CD4-positive, alpha-beta T cell treated with Interleukin-17A for 4 hours (primary cell): ENCODE results near the gene TOP3B.

ENCODE experiments used
- DNase-seq: peaks from one replicate; pipeline ENCODE4 v3.0.0-alpha.2; 2020; ENCODE audit warnings: mixed read lengths

TOP3B gene

DNA sequence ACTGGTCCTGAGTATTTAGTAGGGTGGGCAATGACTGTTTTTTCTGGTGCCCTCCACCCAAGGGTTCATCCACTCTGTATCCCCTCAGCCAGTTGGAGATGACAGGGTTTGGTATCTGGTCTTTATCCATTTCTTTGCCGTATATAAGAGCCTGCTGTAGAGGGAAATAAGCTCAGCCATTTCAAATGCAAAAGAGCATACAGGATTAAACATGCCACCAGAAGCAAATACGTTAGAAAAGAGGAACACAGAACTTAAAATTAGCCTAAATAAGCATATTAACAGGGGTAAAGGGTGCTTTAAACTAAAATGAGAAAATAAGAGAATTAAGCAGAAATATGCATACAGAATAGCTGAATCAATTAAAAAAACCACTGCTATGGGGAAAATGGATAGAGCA is 27.8 kb upstream of the TOP3B start:
- no peak for DNase-seq

DNA sequence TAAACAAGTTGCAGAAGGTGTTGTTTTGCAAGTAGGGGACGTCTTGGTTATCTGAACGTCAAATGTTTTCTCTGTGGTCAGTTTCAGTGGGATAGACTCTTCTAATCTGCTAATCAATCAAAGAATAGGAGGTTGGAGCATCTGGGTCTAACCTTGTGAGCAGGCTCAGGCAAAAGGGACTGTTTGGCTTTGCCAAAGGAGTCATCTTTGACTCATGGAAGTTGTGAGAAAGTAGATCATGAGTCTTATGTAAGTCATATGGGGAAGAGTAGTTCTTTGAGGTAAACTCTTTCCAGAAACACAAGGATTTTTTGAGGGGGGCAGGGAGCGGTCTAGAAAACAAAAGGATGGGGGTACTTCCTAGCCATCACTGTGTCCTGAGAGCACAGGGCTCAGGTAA is 27.1 kb upstream of the TOP3B start:
- no peak for DNase-seq

DNA sequence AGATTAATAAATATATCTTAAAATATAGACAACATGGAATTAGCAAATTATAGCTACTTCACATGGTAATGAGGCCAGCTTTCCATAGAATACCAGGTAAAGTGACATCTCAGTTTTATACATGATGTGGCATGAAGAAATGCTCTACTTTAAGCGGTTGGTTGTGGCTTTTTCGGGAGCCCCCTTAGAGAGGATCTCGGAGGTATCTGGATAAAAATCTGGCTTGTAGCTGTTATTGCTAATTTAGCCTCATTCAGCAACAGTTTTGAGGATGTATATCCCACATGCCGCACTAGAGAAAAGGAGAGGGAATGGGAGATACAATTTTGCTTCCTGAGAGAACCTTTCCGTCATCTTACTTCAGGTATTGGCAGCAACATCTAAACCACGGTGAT is 24.0 kb upstream of the TOP3B start:
- no peak for DNase-seq

DNA sequence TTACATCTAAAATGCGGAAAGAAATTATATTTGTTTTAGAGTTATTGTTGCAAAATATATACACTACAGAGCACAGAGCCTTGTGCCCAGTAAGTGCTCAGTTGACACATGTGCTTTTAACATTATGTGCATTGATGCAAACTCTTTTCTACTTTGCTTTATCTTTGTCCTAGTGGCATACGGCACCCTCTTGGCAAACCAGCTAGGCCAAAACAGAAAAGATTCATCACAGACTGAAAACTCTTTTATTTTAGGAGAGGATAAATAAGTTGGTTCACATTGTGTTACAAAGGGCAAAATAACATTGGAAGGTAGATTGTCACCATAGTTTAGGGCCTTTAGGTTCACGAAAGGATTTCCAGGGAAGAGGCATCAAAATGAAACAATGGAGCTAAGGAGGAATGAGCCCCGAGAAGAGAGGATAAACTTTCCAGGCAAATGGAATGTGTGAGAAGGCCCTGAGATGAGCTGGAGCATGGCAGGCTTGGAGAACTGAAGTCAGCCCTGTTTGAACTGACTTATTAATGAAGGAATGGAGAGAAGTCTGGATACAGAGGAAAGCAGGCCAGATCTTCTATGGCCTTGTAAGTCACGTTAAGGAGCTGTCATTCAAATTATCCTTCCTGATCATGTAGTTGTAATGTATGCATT is 23.5 kb upstream of the TOP3B start:
- DNase-seq = no peak

DNA sequence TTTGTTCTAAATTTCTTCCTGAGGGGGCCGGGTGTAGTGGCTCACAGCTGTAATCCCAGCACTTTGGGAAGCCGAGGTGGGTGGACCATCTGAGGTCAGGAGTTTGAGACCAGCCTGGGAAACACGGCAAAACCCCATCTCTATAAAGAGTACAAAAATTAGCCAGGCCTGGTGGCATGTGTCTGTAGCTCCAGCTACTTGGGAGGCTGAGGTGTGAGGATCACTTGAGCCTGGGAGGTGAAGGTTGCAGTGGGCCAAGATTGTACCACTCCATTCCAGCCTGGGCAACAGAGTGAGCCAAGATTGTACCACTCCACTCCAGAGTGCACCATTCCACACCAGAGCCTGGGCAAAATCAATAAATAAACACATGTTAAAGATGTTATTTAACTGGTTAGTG is 20.6 kb upstream of the TOP3B start:
- no peak for DNase-seq

DNA sequence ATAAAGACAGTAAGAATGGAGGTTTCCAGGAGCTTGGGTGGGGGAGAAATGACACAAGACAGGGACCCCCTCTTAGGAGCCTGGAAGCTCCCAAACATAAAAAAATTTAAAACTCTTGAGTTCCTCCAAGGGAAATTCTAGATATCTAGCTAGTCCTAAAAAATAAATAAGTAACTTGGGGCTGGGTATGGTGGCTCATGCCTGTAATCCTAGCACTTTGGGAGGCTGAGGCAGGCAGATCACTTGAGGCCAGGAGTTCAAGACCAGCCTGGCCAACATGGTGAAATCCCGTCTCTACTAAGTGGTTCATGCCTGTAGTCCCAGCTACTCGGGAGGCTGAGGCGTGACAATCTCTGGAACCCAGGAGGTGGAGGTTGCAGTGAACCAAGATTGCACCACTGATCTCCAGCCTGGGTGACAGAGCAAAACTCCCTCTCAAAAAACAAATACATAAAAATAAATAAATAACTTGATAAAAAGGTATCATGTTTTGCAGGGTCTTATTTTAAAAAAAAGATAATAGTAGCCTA is 20.0 kb upstream of the TOP3B start:
- no peak for DNase-seq

DNA sequence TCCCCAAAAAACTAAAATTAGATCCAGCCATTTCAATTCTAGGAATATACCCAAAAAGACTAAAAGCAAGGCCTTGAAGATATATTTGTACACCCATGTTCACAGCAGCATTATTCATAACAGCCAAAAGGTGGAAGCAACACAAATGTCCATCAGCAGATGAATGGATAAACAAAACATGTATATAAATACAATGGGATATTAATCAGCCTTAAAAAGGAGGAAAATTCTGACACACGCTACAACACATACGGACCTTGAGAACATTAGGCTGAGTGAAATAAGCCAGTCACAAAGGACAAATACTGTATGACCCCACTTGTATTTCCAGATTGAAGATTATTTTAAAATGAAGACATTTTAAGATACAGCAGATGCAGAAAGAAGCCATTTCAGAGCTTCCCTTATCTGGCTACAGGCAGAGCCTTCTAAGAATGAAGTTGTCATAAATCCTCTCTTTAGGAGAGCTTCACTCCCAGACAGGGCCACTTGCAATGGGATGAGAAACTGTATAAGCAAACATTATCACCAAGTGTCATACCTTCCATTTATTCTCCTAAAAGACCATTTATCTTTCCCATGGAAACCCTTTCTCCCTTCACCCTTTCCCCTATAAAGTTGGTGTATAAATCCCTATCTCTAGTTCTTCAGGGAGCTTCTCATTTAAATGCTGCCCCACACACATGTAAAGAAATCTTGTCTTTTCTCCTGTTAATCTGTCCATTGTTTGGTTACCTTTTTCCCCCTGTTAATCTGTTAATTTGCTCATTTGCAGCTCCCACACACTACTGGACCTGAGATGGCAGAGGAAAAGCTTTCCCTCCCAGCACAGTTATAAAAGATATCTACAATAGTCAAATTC is 19.3 kb upstream of the TOP3B start:
- DNase-seq = no peak

DNA sequence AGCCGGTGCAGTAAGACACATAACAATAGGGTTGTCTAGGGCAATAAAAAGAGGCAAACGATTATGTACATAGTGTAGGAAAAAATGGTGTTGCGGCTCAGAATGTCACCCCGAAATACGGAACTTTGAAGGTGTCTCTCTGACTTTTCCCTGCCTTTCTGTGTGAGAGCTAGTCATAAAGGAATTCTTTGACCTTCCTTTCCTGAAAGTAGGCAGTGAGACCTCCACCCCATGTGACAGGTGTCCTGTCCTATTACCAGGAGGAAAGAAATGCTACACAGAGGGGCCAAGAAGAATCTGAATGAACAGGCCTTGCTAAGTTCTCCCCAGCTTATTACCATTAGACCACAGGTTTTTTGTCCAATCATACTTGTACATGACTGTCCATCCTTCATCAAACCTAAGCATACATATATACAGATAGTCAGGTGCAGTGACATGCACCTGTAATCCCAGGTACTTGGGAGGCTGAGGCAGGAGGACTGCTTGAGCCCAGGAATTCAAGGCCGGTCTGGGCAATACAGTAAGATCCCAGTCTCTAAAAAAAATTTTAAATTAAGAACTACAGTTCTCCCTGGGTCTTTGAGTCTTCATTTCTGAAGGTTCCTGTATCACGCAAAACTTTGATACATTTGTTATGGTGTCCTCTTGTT is 16.1 kb upstream of the TOP3B start:
- DNase-seq = no peak

DNA sequence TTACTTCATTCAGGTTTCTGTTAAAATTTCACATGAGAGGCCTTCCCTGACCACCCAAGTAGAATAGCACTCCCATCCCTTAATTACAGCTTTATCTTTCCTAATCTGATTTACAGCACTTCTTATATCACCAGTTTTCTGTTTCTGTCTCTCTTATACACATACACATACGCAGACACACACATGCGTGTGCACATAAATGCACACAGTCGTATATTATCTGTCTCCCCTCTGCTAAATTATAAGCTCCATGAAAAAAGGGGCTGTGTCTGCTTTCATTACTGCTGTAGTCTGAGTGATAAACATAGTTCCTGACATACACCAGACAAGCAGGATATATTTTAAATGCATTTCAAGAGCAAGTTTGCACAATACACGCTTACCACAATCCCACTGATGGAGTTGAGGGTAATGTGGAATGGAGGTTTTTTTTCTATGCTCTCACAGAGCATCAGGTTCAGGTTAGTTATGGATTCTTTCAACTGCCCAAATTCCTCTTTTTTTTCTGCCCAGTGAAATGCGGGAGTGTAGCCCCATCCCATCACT is 13.7 kb upstream of the TOP3B start:
- DNase-seq = no peak

DNA sequence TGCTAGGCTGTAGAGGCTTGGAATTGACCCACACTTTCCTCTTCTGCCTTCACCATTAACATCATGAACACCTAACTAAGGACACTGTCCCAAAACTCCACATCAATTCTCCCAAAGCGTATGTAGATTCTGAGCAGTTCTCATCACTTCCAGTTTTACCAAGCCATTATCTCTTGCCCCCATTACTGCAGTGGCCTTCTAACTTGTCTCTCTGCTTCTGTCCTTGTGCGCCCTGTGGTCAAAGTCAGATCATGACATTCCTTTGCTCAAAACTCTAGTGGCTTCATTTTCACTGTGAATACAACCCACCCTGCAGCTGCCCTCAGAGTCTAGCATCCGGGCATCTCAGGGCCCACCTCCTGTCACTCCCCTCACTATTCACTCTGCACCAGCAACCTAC is 13.1 kb upstream of the TOP3B start:
- no peak for DNase-seq

DNA sequence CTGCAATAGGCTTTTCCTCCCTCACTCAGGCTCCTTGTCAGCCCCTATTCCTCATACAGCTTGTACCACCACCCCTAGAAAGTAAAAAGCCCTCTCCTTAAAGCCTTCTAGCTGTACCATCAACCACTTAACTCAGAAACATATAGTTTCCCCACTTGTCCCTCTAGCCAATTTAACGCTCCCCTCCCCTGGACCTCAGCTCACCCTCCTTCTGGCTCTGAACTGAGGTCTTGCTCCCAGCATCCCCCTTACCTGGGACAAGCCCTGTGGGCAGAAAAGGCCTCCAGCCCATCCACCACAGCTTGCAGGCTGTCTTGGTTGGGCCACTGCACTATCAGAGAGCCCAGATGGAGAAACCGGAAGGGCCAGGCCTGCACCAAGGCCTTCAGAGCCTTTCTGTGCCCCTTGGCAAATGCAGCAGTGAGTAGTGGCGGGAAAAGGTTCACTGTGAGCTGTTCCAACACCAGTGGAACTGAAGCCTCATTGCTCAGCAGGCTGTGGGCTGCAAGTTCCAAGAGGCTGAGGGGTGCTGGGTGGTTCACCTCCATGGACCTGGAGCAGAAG is 12.4 kb upstream of the TOP3B start:
- DNase-seq = no peak

DNA sequence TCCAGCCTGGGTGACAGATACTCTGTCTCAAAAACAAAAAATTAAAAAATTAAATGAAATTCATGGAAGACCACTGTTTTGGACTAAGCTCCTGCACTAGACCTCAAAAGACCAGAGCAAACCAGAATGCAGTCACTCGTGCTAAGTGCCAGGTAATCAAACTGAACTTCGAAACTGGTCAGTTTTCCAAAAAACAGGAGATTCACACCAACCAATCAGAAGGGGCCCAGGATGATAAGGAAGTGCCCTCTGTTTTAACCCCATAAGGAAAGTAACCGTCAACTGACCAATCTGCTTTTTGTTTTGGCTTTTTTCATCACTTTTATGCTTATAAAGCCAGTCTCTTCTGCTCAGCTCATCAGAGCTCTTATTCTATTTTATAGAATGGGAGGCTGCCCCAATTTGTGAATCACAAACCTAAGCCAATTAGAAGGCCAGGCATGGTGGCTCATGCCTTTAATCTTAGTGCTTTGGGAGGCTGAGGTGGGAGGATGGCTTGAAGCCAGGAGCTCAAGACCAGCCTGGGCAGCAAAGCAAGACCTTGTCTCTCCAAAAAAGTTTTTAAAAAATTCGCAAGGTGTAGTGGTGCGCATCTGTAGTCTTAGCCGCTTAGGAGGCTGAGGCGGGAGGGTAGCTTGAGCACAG is 10.1 kb upstream of the TOP3B start:
- no peak for DNase-seq

DNA sequence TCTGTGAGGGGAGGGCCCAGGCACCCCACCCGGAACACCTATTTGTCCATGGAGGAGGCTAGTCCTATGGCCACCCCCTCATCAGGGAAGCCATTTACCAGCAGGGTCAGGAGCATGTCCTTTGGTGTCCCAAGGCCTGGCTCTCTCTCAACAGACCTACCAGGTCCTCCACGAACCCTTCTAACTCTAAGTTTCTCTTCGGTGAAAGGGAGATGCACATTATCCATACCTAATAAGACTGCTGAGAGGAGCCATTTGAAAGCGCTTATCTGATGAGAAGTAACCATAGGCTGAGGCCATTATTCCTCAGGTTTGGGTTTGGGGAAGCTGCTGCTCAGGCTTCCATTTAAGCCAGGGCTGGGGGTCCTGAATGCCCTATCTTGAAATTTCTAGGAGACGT is 9.2 kb upstream of the TOP3B start:
- DNase-seq = no peak

DNA sequence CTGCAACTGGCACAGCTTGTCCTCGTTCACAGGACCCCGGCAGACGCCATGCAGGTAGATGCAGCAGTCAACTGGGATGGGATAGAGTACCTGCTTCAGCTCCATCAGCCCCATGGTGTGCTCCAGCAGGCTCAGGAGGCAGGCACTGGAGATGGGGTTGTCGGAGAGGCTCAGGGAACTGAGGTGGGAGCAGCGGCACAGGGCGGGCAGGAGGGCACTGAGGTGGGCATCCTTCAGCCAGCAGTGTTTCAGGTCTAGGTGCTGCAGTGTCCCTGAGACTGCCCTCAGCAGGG is 8.7 kb upstream of the TOP3B start:
- DNase-seq = no peak

DNA sequence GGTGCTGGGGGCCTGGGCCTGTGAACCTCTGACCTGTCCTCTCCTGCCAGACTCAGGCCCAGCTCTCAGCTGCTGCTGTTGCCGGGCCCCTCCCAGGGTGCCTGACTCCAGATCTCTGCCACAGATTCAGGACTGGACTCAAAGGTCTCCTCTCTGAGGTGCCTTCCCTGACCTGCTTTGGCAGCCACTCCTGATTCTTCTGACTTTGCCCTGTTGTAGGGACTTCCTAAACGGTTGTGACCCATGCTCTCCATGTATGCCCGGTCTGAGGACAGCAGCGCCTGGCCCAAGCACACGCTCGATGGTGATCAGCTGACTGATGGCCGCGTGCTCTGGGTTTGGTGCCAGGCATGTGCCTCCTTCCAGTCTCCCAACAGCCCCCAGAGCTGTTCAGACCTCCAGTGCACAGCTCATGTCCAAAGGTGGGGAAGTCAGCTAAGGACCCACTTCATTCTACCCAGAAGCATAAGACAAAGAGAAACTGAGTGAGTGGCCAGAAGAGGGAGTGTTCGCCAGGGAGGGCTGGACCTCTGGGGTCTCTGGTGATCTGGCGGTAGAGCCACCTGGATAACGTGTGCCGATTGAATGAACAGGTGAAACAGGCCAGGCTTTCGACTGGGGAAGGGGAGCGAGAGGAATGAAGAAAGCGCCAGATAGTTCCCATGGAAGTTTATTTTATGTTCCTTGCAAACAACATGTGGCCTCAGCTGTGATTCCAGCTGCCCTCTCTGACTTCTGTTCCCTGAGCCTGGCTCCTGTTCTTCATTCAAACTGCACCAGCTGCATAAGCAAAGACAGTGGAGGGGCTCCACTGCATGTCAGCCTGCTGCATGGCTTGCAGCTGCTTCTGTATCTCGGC is 8.1 kb upstream of the TOP3B start:
- DNase-seq = no peak

DNA sequence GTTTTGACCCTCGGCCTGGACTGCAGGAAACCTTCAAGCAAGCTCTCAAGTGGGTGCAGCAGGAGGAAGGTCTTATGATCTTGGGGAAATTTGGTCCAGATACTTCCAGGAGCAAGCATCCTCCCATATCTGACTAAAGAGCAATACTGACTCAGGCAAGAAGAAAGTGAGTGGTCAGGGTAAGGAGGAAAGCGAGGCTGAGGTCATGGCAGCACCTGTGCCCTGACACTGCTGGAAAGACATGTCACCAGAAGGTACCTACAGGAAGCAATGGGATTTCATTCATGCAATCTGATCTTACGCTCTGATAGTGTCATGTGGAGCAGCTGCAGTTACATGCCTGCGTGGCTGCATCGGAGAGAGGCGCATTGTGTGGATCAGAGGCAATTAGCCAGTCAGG is 6.5 kb upstream of the TOP3B start:
- no peak for DNase-seq

DNA sequence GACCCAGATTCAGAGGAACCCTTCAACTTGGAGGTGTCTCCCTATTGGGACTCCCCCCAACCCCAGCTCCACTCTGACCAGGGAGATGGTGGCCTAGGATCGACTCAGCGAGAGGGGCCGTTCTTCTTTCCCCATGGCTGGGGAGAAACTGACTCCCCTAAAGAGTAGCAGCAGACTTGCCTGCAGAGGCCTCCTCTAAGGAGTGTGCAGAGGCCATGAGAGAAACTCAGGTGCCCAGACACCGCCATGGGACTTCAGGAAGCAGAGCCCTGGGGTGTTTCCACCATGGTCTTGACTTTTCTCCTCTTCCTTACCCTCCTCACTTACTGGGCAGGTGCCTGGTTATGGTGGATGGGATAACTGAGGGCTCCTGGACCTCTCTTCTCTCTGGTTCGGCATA is 2.6 kb upstream of the TOP3B start:
- no peak for DNase-seq

DNA sequence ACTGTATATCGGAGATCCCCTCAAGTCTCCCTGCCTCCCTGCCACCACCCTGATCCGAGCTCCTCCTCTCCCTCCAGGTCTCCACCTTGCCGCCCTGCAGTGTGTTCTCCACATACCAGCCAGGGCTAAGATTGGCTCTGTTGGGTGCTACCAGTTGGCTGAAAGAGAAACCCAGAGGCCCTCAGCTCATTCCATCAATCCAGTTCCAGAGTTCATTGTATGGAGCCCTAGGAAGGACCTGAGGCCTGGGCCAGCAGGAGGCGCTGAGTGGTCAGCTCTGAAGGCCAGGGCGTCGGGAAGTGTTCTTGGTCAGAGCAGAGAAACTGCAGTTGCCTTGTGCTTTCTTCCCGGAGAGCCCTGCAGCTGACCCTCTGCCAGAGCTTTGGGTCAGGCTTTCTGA is 2.2 kb upstream of the TOP3B start:
- no peak for DNase-seq

DNA sequence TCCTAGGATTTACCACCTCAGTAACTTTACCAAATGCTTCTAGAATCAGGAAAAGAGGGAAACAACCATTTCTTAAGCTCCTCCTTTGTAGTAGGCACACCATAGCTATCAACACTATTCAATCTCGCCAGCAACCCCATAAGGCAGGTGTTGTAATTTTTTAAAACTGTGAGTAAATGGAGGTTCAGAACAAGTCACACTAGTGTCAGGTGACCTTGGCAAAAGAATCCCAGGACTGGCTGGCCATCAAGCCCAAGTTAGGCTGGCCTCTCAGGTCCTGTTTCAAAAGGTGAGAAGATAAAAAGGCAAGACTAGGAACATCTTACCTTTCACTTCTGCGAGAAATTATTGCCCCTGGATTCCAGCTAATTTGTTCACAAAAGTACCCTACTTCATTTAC is 713 bp downstream of the TOP3B start:
- DNase-seq = no peak

DNA sequence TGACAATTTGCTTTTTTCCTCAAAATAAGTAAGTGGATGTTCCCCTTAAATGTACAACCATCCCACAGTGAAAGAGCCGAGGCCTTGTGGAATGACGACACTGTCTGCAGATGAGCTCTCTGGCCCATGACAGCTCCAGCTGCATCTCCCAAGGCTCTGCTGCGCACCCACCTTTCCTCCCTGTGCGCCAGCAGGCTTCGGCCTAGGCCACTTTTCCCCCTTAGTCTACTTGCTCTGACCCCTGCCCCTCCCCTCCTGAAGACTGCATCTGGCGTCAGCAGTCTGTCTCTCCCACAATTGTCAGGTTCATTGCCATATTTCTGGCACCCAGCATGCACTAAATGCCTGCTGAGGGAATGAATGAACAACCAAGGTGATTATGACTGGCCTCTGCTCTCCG is 2.0 kb downstream of the TOP3B start:
- no peak for DNase-seq

DNA sequence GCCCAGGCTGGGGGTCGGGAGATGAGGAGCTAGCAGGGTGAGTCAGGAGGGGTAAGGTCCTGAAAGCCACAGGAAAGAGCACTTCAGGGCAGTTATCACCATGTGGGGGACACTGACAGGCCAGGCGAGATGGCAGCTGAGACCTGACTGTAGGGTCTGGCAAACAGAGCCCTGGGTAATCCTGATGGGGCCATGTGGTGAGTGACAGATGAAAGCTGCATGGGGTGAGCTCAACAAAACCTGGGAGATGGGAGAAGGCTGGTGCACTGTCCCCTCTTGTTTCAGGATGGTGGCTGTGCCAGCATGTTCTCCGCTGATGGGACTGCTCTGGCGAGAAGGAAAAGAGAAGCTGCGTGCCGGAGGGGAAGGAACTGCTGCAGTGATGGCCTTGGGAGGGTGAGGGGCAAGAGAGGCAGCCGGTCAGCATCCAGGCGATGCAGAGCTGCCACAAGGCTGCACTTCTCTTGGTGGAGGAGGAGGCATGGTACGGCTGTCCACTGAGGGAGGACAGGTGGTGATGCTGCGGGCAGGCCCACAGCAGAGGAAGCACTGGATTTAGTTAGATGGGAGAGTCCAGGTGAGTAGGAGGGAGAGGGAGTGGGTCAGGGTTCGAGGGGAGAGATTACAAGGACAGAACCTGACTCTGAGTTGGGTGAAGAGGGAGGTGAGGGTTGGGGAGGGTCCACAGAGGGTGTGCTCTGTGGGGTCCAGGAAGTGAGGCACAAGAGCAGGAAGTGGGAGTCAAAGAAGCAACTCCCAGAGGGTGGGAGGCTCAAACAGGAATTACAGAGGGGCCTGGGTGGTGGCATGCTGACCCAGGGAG is 3.8 kb downstream of the TOP3B start:
- no peak for DNase-seq
